H1 (cell line): ENCODE data around the gene CAMK2D. TPM values are rescaled to one million over a fixed set of nuclear protein-coding genes. Genes with fewer than 3 reads are reported as not detected.

ENCODE experiments used
- CTCF ChIA-PET: fragments of 300-600 bp; sonication (Branson Sonifier 250); formaldehyde crosslinking; loops from one replicate; lab custom pipeline; 2021; ENCODE audit not compliant: partially characterized antibody; lab: Charles Lee
- POLR2A ChIA-PET: fragments of 300-600 bp; sonication (Branson Sonifier 250); formaldehyde crosslinking; loops from one replicate; lab custom pipeline; 2021; ENCODE audit warnings: inconsistent platforms; ENCODE audit not compliant: partially characterized antibody; lab: Charles Lee
- DNase-seq, 2 experiments: peaks; one replicate each; pipeline versions ENCODE4 v3.0.0 to v3.0.0-alpha.2; 2010 to 2022; ENCODE audit warnings: low spot score in 2 of 2, low read depth in 1 of 2, mixed read lengths in 1 of 2
- FAIRE-seq: peaks from 2 replicates; lab custom pipeline; 2011; peaks lifted over from hg19 to GRCh38; lab: Jason Lieb, UNC
- H2AFZ ChIP-seq: 2 replicates; pipeline ENCODE4 v1.8.1; 2012; ENCODE audit warnings: low read length, inconsistent platforms
- H2AK5ac ChIP-seq: 2 replicates; pipeline ENCODE4 v1.6.1; 2013; ENCODE audit warnings: low read depth, low read length
- H2BK120ac ChIP-seq: replicated peaks from 2 replicates; pipeline ENCODE3; 2013; ENCODE audit warnings: low read depth, low read length, inconsistent platforms
- H2BK12ac ChIP-seq: 2 replicates; pipeline ENCODE4 v1.6.1; 2013; ENCODE audit warnings: low read depth, low read length
- H2BK15ac ChIP-seq: 2 replicates; pipeline ENCODE4 v1.6.1; 2013; ENCODE audit warnings: low read length
- H2BK20ac ChIP-seq: 2 replicates; pipeline ENCODE4 v1.6.1; 2013; ENCODE audit warnings: low read length
- H2BK5ac ChIP-seq: 2 replicates; pipeline ENCODE4 v1.6.1; 2013; ENCODE audit warnings: low read depth, low read length
- H3K14ac ChIP-seq: 2 replicates; pipeline ENCODE4 v1.6.1; 2013; ENCODE audit warnings: inconsistent platforms; ENCODE audit not compliant: insufficient read length
- H3K18ac ChIP-seq: 2 replicates; pipeline ENCODE4 v1.6.1; 2013; ENCODE audit warnings: low read length; ENCODE audit errors: extremely low read depth
- H3K23ac ChIP-seq: 2 replicates; pipeline ENCODE4 v1.6.1; 2013; ENCODE audit warnings: inconsistent platforms; ENCODE audit not compliant: insufficient read length
- H3K23me2 ChIP-seq: 2 replicates; pipeline ENCODE4 v1.6.1; 2013; ENCODE audit warnings: low read depth, low read length
- H3K27ac ChIP-seq: 2 replicates; pipeline ENCODE4 v1.6.1; 2011; ENCODE audit warnings: low read depth, low read length, inconsistent platforms
- H3K27me3 ChIP-seq, 4 experiments: replicated peaks in 1 of 4; 1 replicate in 1 of 4; 2 replicates in 3 of 4; pipeline versions ENCODE4 v1.6.1 to v1.8.1; 2011 to 2013; ENCODE audit warnings: low read length in 3 of 4, mild to moderate bottlenecking in 3 of 4, inconsistent platforms in 2 of 4, mixed read lengths in 2 of 4, moderate library complexity in 1 of 4; ENCODE audit not compliant: control insufficient read depth in 3 of 4, insufficient read depth in 3 of 4; ENCODE audit errors: extremely low read depth in 1 of 4
- H3K36me3 ChIP-seq, 4 experiments: 2 replicates each; pipeline versions ENCODE4 v1.6.1 to v1.8.1; 2011 to 2013; ENCODE audit warnings: mild to moderate bottlenecking in 4 of 4, low read length in 3 of 4, moderate library complexity in 2 of 4, control low read depth in 1 of 4, inconsistent platforms in 1 of 4; ENCODE audit not compliant: insufficient read depth in 4 of 4, control insufficient read depth in 2 of 4
- H3K4ac ChIP-seq: replicated peaks from 2 replicates; pipeline ENCODE3; 2013; ENCODE audit warnings: low read length, low read depth, mixed read lengths, inconsistent platforms; ENCODE audit not compliant: insufficient read length
- H3K4me1 ChIP-seq, 4 experiments: replicated peaks in 1 of 4; 1 replicate in 1 of 4; 2 replicates in 3 of 4; pipeline versions ENCODE4 v1.6.1 to v1.8.1; 2011 to 2013; ENCODE audit warnings: low read length in 3 of 4, inconsistent platforms in 2 of 4, mixed read lengths in 1 of 4; ENCODE audit not compliant: insufficient read depth in 4 of 4, control insufficient read depth in 3 of 4
- H3K4me2 ChIP-seq, 2 experiments: 2 replicates each; pipeline versions ENCODE4 v1.6.1 to v1.8.1; 2011 to 2013; ENCODE audit warnings: low read depth in 2 of 2, low read length in 2 of 2, control low read depth in 1 of 2, inconsistent platforms in 1 of 2, mild to moderate bottlenecking in 1 of 2; ENCODE audit not compliant: insufficient read depth in 1 of 2
- H3K4me3 ChIP-seq, 4 experiments: fragments of 200-600, 300-600 bp in 1 of 4; sonication (generic), shearing (Covaris generic), sonication (Bioruptor Twin) in 1 of 4; 2 replicates each; pipeline versions ENCODE4 v1.5.1 to v1.8.1; 2011 to 2016; ENCODE audit warnings: low read length in 4 of 4, low read depth in 3 of 4, control low read depth in 2 of 4, inconsistent platforms in 2 of 4, mild to moderate bottlenecking in 2 of 4, mixed read lengths in 1 of 4, moderate library complexity in 1 of 4; ENCODE audit not compliant: insufficient read depth in 2 of 4; ENCODE audit errors: extremely low read depth in 1 of 4
- H3K56ac ChIP-seq: replicated peaks from 2 replicates; pipeline ENCODE3; 2013; ENCODE audit warnings: low read depth, mild to moderate bottlenecking, mixed read lengths, low read length, inconsistent platforms; ENCODE audit not compliant: insufficient read length
- H3K79me1 ChIP-seq: 2 replicates; pipeline ENCODE4 v1.6.1; 2013; ENCODE audit warnings: low read depth, low read length, control low read depth
- H3K79me2 ChIP-seq, 2 experiments: 2 replicates each; pipeline versions ENCODE4 v1.6.1 to v1.8.1; 2012 to 2013; ENCODE audit warnings: low read length in 2 of 2, mild to moderate bottlenecking in 2 of 2, inconsistent platforms in 1 of 2; ENCODE audit not compliant: insufficient read depth in 2 of 2, control insufficient read depth in 1 of 2
- H3K9ac ChIP-seq, 4 experiments: replicated peaks in 1 of 4; 1 replicate in 1 of 4; 2 replicates in 3 of 4; pipeline versions ENCODE4 v1.6.1 to v1.8.1; 2011 to 2013; ENCODE audit warnings: low read depth in 3 of 4, low read length in 3 of 4, control low read depth in 2 of 4, mild to moderate bottlenecking in 2 of 4, moderate library complexity in 2 of 4, inconsistent platforms in 1 of 4; ENCODE audit errors: extremely low read depth in 1 of 4
- H3K9me3 ChIP-seq, 2 experiments: 2 replicates each; pipeline versions ENCODE4 v1.6.1 to v1.8.1; 2012 to 2013; ENCODE audit warnings: mild to moderate bottlenecking in 2 of 2, moderate library complexity in 2 of 2, control low read depth in 1 of 2, inconsistent platforms in 1 of 2, low read depth in 1 of 2, low read length in 1 of 2, mixed read lengths in 1 of 2; ENCODE audit not compliant: insufficient read depth in 2 of 2
- H4K20me1 ChIP-seq, 2 experiments: replicated peaks in 1 of 2; 2 replicates each; pipeline versions ENCODE3 to v1.8.1; 2011 to 2013; ENCODE audit warnings: inconsistent platforms in 2 of 2, low read length in 2 of 2, mild to moderate bottlenecking in 1 of 2; ENCODE audit not compliant: insufficient read depth in 2 of 2, control insufficient read depth in 1 of 2
- H4K5ac ChIP-seq: 2 replicates; pipeline ENCODE4 v1.6.1; 2013; ENCODE audit warnings: low read length, low read depth, mixed read lengths, inconsistent platforms; ENCODE audit not compliant: insufficient read length
- H4K8ac ChIP-seq: 2 replicates; pipeline ENCODE4 v1.8.0; 2013; ENCODE audit warnings: mild to moderate bottlenecking, moderate library complexity, low read length, inconsistent platforms; ENCODE audit not compliant: insufficient read depth; ENCODE audit errors: extremely low read depth
- H4K91ac ChIP-seq: replicated peaks from 2 replicates; pipeline ENCODE3; 2013; ENCODE audit warnings: low read length, mixed read lengths, inconsistent platforms; ENCODE audit not compliant: insufficient read length
- BACH1 ChIP-seq: IDR thresholded peaks from 2 replicates; pipeline ENCODE4 v1.6.1; 2012; ENCODE audit warnings: low read length, improper control_type of control experiment
- CBX8 ChIP-seq: fragments of 300-800, 300-1000 bp; sonication (generic); IDR thresholded peaks from 2 replicates; pipeline ENCODE4 v1.7.1; 2016; ENCODE audit warnings: low read depth, low read length, borderline replicate concordance
- CTBP2 ChIP-seq: IDR thresholded peaks from 2 replicates; pipeline ENCODE4 v1.7.0; 2011; ENCODE audit warnings: borderline replicate concordance, mild to moderate bottlenecking, moderate library complexity, mixed read lengths, low read length; ENCODE audit not compliant: insufficient read depth, insufficient read length
- EP300 ChIP-seq, 2 experiments: IDR thresholded peaks; 1 replicate in 1 of 2; 2 replicates in 1 of 2; pipeline ENCODE4 v1.6.1; 2011 to 2012; ENCODE audit warnings: low read depth in 2 of 2, low read length in 2 of 2, mild to moderate bottlenecking in 2 of 2, borderline replicate concordance in 1 of 2, inconsistent platforms in 1 of 2, moderate library complexity in 1 of 2
- EZH2 ChIP-seq: fragments of 200-600 bp; sonication (generic); IDR thresholded peaks from 2 replicates; pipeline ENCODE4 v1.7.1; 2012; ENCODE audit warnings: low read depth, mild to moderate bottlenecking, moderate library complexity, low read length, inconsistent platforms; ENCODE audit not compliant: severe bottlenecking
- GABPA ChIP-seq: IDR thresholded peaks from 2 replicates; pipeline ENCODE4 v1.6.1; 2011; ENCODE audit warnings: mild to moderate bottlenecking, low read length, moderate library complexity, borderline replicate concordance; ENCODE audit not compliant: insufficient read depth
- JUN ChIP-seq: IDR thresholded peaks from 2 replicates; pipeline ENCODE4 v1.6.1; 2011; ENCODE audit warnings: low read depth, mild to moderate bottlenecking, improper control_type of control experiment, low read length
- NRF1 ChIP-seq: IDR thresholded peaks from 2 replicates; pipeline ENCODE4 v1.6.1; 2011; ENCODE audit warnings: mild to moderate bottlenecking, low read depth, low read length, improper control_type of control experiment
- POU5F1 ChIP-seq: IDR thresholded peaks from 2 replicates; pipeline ENCODE4 v1.6.1; 2011; ENCODE audit warnings: low read depth, mild to moderate bottlenecking, low read length, moderate library complexity
- RAD21 ChIP-seq, 2 experiments: IDR thresholded peaks in 1 of 2; conservative IDR thresholded peaks in 1 of 2; 2 replicates each; pipeline ENCODE4 v1.6.1; 2011; ENCODE audit warnings: low read depth in 2 of 2, low read length in 2 of 2, improper control_type of control experiment in 1 of 2, inconsistent platforms in 1 of 2, mild to moderate bottlenecking in 1 of 2, moderate library complexity in 1 of 2
- SP2 ChIP-seq: IDR thresholded peaks from 2 replicates; pipeline ENCODE4 v1.6.1; 2012; ENCODE audit warnings: mild to moderate bottlenecking, low read length, inconsistent platforms
- SRF ChIP-seq: IDR thresholded peaks from 2 replicates; pipeline ENCODE4 v1.6.1; 2011; ENCODE audit warnings: mild to moderate bottlenecking, low read depth, low read length, moderate library complexity
- WGBS, 2 experiments: shearing (Covaris generic) in 1 of 2; methylation state at CpG; one replicate each; pipeline versions ENCODE4 v1.1.6 to v1.1.7; 2013 to 2015; ENCODE audit warnings: low lambda C conversion rate in 2 of 2, mixed read lengths in 2 of 2, inconsistent platforms in 1 of 2, low coverage in 1 of 2, missing lambda C conversion rate in 1 of 2; ENCODE audit not compliant: insufficient replicate concordance in 2 of 2, insufficient coverage in 1 of 2, insufficient read length in 1 of 2; ENCODE audit errors: extremely low coverage in 1 of 2, missing lambda C conversion rate in 1 of 2; 5-methylcytosine and 5-hydroxymethylcytosine counted together
- polyA plus RNA-seq, 7 experiments: library from polyadenylated mRNA; depleted of rRNA in 3 of 7; stranded (reverse) in 5 of 7; unstranded in 2 of 7; fragments of >200 nt in 5 of 7; fragments of 200-250 nt in 2 of 7; gene quantifications; 1 replicate in 5 of 7; 2 replicates in 1 of 7; 4 replicates in 1 of 7; pipeline versions ENCODE4 v1.2.1 to v1.2.3, GENCODE V29; 2011 to 2013; ENCODE audit warnings: missing spikeins in 2 of 7, mixed read lengths in 2 of 7
- total RNA-seq: library from RNA; stranded (reverse); fragmentation: NEBNext Ultra II Directional; extraction: Animal tissue kit (Norgen Biotek cat#: 25700); gene quantifications from 2 replicates; pipeline ENCODE4 v1.2.1, GENCODE V29; 2021
- TF ChIP-seq, protein P1 (sequence below): IDR thresholded peaks from 2 replicates; pipeline ENCODE4 v1.6.1; 2012; ENCODE audit warnings: inconsistent platforms

The CAMK2D gene
- total and polyA plus RNA-seq, 2 of the 8 experiments (the other 6 are each of a cell fraction or from before 2014, with no cell fraction given), result 3.2 to 7.0 TPM

DNA sequence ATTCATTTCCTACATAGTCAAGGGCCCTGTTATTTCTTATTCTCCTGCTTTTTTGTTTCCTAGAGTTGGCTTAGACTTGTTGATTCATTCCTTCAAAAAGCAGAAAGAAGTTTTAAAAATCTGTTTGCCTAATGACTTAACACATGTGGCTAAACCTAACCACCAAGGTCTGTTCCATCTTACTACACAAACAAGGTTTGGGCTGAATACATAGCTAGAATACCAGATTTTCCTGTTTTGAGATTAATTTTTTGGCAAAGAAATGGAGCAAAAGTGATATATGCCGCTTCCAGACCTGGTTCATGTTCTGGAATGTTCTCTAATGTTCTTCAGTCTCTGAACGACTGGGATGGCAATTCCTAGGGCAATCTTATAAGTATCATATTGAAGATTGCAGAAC lies 7.4 kb upstream of the CAMK2D start:
- Histone ChIP-seq H3K4me2 (no peak overlapping the region), H3K4ac (no peak overlapping the region), H3K18ac (no peak overlapping the region), H3K79me1 (no peaks in the 10 kb centered on the region), H3K36me3 (peaks cover 0 to 4% (median 0%) of the 10 kb centered on the region in 4 experiments; a peak in 1 of 8 replicates), H3K79me2 (no peaks in the 10 kb centered on the region), H2BK5ac (no peak overlapping the region), H4K20me1 (no peaks in the 10 kb centered on the region), H3K27me3 (no peaks in the 10 kb centered on the region), H4K8ac (no peak overlapping the region), H3K4me3 (no peak overlapping the region), H2BK12ac (no peak overlapping the region), H3K4me1 (no peaks in the 10 kb centered on the region), H3K23ac (no peak overlapping the region), H3K14ac (no peak overlapping the region), H2AK5ac (no peak overlapping the region), H4K91ac (no peak overlapping the region), H4K5ac (no peak overlapping the region), H3K56ac (no peak overlapping the region), H2BK120ac (no peak overlapping the region), H2BK15ac (no peak overlapping the region), H3K9ac (no peak overlapping the region), H2BK20ac (no peak overlapping the region), H3K27ac (no peak overlapping the region), H2AFZ (no peak overlapping the region), H3K9me3 (peaks cover 0 to 8% of the 10 kb centered on the region in 2 experiments; a peak in 2 of 4 replicates), H3K23me2 (no peaks in the 10 kb centered on the region)
- ChIA-PET CTCF (no interaction called here), POLR2A (no interaction called here)
- no peak for DNase-seq
- no peak for FAIRE-seq
- WGBS, 2 experiments, result 76% methylated on average over 2 of the region's 2 CpGs; no CpG with 5 or more reads in 1 of the 2 experiments
- no peak for TF ChIP-seq CTBP2
- no peak for TF ChIP-seq NRF1
- no peak for TF ChIP-seq POU5F1
- no peak for TF ChIP-seq RAD21 (IDR thresholded peaks at IDR 0.05 in 1 of 2, conservative IDR thresholded peaks at IDR 0.05 in 1 of 2; ENCODE audit: low read depth in 2 of 2, low read length in 2 of 2)
- TF ChIP-seq BACH1, result no peak
- TF ChIP-seq, protein P1, sequence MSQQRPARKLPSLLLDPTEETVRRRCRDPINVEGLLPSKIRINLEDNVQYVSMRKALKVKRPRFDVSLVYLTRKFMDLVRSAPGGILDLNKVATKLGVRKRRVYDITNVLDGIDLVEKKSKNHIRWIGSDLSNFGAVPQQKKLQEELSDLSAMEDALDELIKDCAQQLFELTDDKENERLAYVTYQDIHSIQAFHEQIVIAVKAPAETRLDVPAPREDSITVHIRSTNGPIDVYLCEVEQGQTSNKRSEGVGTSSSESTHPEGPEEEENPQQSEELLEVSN, result no peak
- no peak for TF ChIP-seq CBX8
- TF ChIP-seq EP300 (IDR thresholded peaks at IDR 0.05; ENCODE audit: borderline replicate concordance in 1 of 2, low read depth in 2 of 2, low read length in 2 of 2), result no peak
- TF ChIP-seq EZH2, result no peak
- TF ChIP-seq GABPA, result no peak
- TF ChIP-seq SRF, result no peak
- no peak for TF ChIP-seq SP2
- no peak for TF ChIP-seq JUN
